HepG2 (cell line): ENCODE results near the gene GPR85. TPM values are rescaled to one million over a fixed set of nuclear protein-coding genes. Genes with fewer than 3 reads are reported as not detected.

ENCODE experiments used
- ATAC-seq: fragments of 200-7000 bp; cut with Tn5 transposase; 3 replicates; pipeline ENCODE4 v1.9.1; 2020; ENCODE audit warnings: mild to moderate bottlenecking, moderate library complexity
- BruUV-seq: library from RNA; stranded (reverse); fragments of 400-500 nt; replicated peaks from 2 replicates; lab custom pipeline; 2021; lab: Mats Ljungman, UMichigan
- CTCF ChIA-PET: fragments of 300-600 bp; formaldehyde crosslinking; extraction: SDS; loops from one replicate; lab custom pipeline; 2021; ENCODE audit warnings: low total read pairs, inconsistent platforms, low intra/inter-chr PET ratio; lab: Yijun Ruan, JAX
- POLR2A ChIA-PET: fragments of 350-600 bp; sonication (Branson Sonifier 250); formaldehyde crosslinking; loops from one replicate; lab custom pipeline; 2020; ENCODE audit warnings: antibody characterized with exemption, inconsistent platforms; lab: Yijun Ruan, JAX
- DNase-seq: peaks from one replicate; pipeline ENCODE4 v3.0.0-alpha.2; 2015; ENCODE audit warnings: low spot score
- FAIRE-seq: peaks from 3 replicates; lab custom pipeline; 2011; peaks lifted over from hg19 to GRCh38; lab: Jason Lieb, UNC
- H2AFZ ChIP-seq: one replicate; pipeline ENCODE4 v1.6.1; 2011; ENCODE audit warnings: low read length, inconsistent platforms
- H3K27ac ChIP-seq: fragments of 300-600 bp; 3 replicates; pipeline ENCODE4 v1.8.0; 2011; ENCODE audit warnings: mixed run types, mild to moderate bottlenecking, mixed read lengths, low read length, inconsistent platforms; ENCODE audit not compliant: insufficient read depth; ENCODE audit errors: extremely low read length
- H3K27me3 ChIP-seq, 2 experiments: fragments of 200-600 bp in 1 of 2; 2 replicates in 1 of 2; 3 replicates in 1 of 2; pipeline versions ENCODE4 v1.6.0 to v1.8.0; 2011; ENCODE audit warnings: low read length in 2 of 2, mild to moderate bottlenecking in 2 of 2, moderate library complexity in 2 of 2, inconsistent platforms in 1 of 2; ENCODE audit not compliant: insufficient read depth in 2 of 2, control insufficient read depth in 1 of 2
- H3K36me3 ChIP-seq, 2 experiments: fragments of 200-600 bp in 1 of 2; replicated peaks in 1 of 2; 2 replicates in 1 of 2; 3 replicates in 1 of 2; pipeline versions ENCODE4 v1.5.1 to v1.8.0; 2011; ENCODE audit warnings: low read length in 2 of 2, inconsistent platforms in 1 of 2; ENCODE audit not compliant: insufficient read depth in 2 of 2, control insufficient read depth in 1 of 2
- H3K4me1 ChIP-seq: 2 replicates; pipeline ENCODE4 v1.5.1; 2012; ENCODE audit warnings: low read length, inconsistent platforms; ENCODE audit not compliant: insufficient read depth
- H3K4me2 ChIP-seq: 2 replicates; pipeline ENCODE4 v1.6.0; 2011; ENCODE audit warnings: low read depth, low read length, inconsistent platforms
- H3K4me3 ChIP-seq, 3 experiments: fragments of 200-600 bp in 1 of 3; sonication (generic), shearing (Covaris generic) in 1 of 3; replicated peaks in 1 of 3; 2 replicates each; pipeline ENCODE4 v1.5.1; 2011 to 2016; ENCODE audit warnings: low read length in 3 of 3, inconsistent platforms in 2 of 3, low read depth in 2 of 3, mild to moderate bottlenecking in 2 of 3, control low read depth in 1 of 3, mixed read lengths in 1 of 3; ENCODE audit not compliant: insufficient read depth in 1 of 3
- H3K79me2 ChIP-seq: one replicate; pipeline ENCODE4 v1.6.1; 2011; ENCODE audit warnings: low read length, inconsistent platforms; ENCODE audit not compliant: insufficient read depth
- H3K9ac ChIP-seq: 2 replicates; pipeline ENCODE4 v1.6.0; 2011; ENCODE audit warnings: mild to moderate bottlenecking, low read depth, low read length, inconsistent platforms; ENCODE audit not compliant: insufficient read depth
- H3K9me3 ChIP-seq: 2 replicates; pipeline ENCODE4 v1.5.1; 2012; ENCODE audit warnings: mild to moderate bottlenecking, low read length
- H4K20me1 ChIP-seq: 2 replicates; pipeline ENCODE4 v1.6.0; 2011; ENCODE audit warnings: inconsistent platforms, mild to moderate bottlenecking, low read length, moderate library complexity; ENCODE audit not compliant: insufficient read depth
- CENPT ChIP-seq: sonication (generic); formaldehyde crosslinking; IDR thresholded peaks from 2 replicates; pipeline ENCODE4 v1.8.0; 2022; ENCODE audit warnings: low read depth, mild to moderate bottlenecking, moderate library complexity, missing genetic modification reagents
- IRX3 ChIP-seq: sonication (generic); formaldehyde crosslinking; IDR thresholded peaks from 2 replicates; pipeline ENCODE4 v1.8.1; 2023; ENCODE audit warnings: mild to moderate bottlenecking, low read depth, missing genetic modification reagents, borderline replicate concordance
- JDP2 ChIP-seq: sonication (generic); formaldehyde crosslinking; IDR thresholded peaks from 2 replicates; pipeline ENCODE4 v1.8.1; 2022; ENCODE audit warnings: missing genetic modification reagents, borderline replicate concordance
- MIER3 ChIP-seq: IDR thresholded peaks from 2 replicates; pipeline ENCODE4 v1.6.1; 2016; ENCODE audit warnings: missing compliant biosample characterization, borderline replicate concordance
- MYC ChIP-seq: sonication (generic); formaldehyde crosslinking; IDR thresholded peaks from 2 replicates; pipeline ENCODE4 v1.9.0; 2021; ENCODE audit warnings: missing genetic modification reagents, borderline replicate concordance
- NCOA2 ChIP-seq: sonication (generic); formaldehyde crosslinking; IDR thresholded peaks from 2 replicates; pipeline ENCODE4 v1.8.0; 2022; ENCODE audit warnings: inconsistent platforms
- NCOA5 ChIP-seq: sonication (generic); formaldehyde crosslinking; IDR thresholded peaks from 2 replicates; pipeline ENCODE4 v1.4.0; 2020; ENCODE audit warnings: missing genetic modification reagents
- NFKB2 ChIP-seq: sonication (generic); formaldehyde crosslinking; IDR thresholded peaks from 2 replicates; pipeline ENCODE4 v1.4.0; 2020; ENCODE audit warnings: missing genetic modification reagents, borderline replicate concordance
- NR2F6 ChIP-seq, 2 experiments: IDR thresholded peaks; 2 replicates each; pipeline ENCODE4 v1.6.1; 2016; ENCODE audit warnings: antibody characterized with exemption in 1 of 2, mild to moderate bottlenecking in 1 of 2
- PCBP1 ChIP-seq: fragments of 200-400 bp; formaldehyde crosslinking; IDR thresholded peaks from 2 replicates; pipeline ENCODE4 v1.6.1; 2017; ENCODE audit warnings: mild to moderate bottlenecking, low read depth, low read length, borderline replicate concordance
- PHF21A ChIP-seq: sonication (generic); formaldehyde crosslinking; IDR thresholded peaks from 2 replicates; pipeline ENCODE4 v1.5.0; 2020; ENCODE audit warnings: mild to moderate bottlenecking, missing genetic modification reagents
- RELA ChIP-seq: sonication (generic); formaldehyde crosslinking; IDR thresholded peaks from 2 replicates; pipeline ENCODE4 v1.4.0; 2020; ENCODE audit warnings: missing genetic modification reagents
- ZFX ChIP-seq: sonication (generic); formaldehyde crosslinking; IDR thresholded peaks from 2 replicates; pipeline ENCODE4 v1.4.0; 2020; ENCODE audit warnings: mild to moderate bottlenecking, low read depth, missing genetic modification reagents, moderate library complexity
- ZMYM3 ChIP-seq: sonication (generic); formaldehyde crosslinking; IDR thresholded peaks from 2 replicates; pipeline ENCODE4 v1.5.1; 2020; ENCODE audit warnings: mild to moderate bottlenecking, missing genetic modification reagents
- WGBS: methylation state at CpG from one replicate; pipeline ENCODE4 v1.1.6; 2017; ENCODE audit warnings: low lambda C conversion rate; 5-methylcytosine and 5-hydroxymethylcytosine counted together
- in situ Hi-C: cut with HindIII; loops from 2 replicates; pipeline ENCODE4 v1.10.0; 2017; ENCODE audit warnings: low pct_unique_long_range_greater_than_20kb; ENCODE audit not compliant: extremely low pct_ligation_motif_present
- intact Hi-C: fragments of 100-400 bp; cut with micrococcal nuclease; formaldehyde crosslinking; loops from one replicate; pipeline ENCODE4 v1.10.0; 2022; ENCODE audit not compliant: unreplicated experiment
- polyA plus RNA-seq, 8 experiments: library from polyadenylated mRNA; depleted of rRNA in 3 of 8; stranded (reverse) in 7 of 8; unstranded in 1 of 8; fragments of >200 nt; fragmentation: Illumina TruSeq in 4 of 8; extraction: Trizol in 4 of 8; gene quantifications; 2 replicates each; pipeline versions ENCODE4 v1.2.1 to v1.2.3, GENCODE V29; 2011 to 2016; ENCODE audit warnings: low read depth in 4 of 8, missing spikeins in 1 of 8, mixed read lengths in 1 of 8; ENCODE audit not compliant: insufficient read depth in 1 of 8
- total RNA-seq, 5 experiments: library from RNA; depleted of rRNA; stranded (reverse); fragments of >200 nt; fragmentation: Illumina TruSeq; extraction: Trizol; gene quantifications; 2 replicates each; pipeline ENCODE4 v1.2.3, GENCODE V29; 2016; ENCODE audit warnings: low read depth in 1 of 5
- TF ChIP-seq, protein P1 (sequence below): IDR thresholded peaks from 2 replicates; pipeline ENCODE4 v1.6.1; 2016
- TF ChIP-seq, protein P2 (sequence below): sonication (generic); formaldehyde crosslinking; IDR thresholded peaks from 2 replicates; pipeline ENCODE4 v1.4.0; 2020; ENCODE audit warnings: mild to moderate bottlenecking, low read depth, missing genetic modification reagents

GPR85 gene
- total and polyA plus RNA-seq, 2 of the 13 experiments (the other 11 are each of a cell fraction or from before 2014, with no cell fraction given) = not detected

- TF ChIP-seq NR2F6 (IDR thresholded peaks at IDR 0.05) = no peak
- TF ChIP-seq NR2F6 (CRISPR knock-in tag; IDR thresholded peaks at IDR 0.05) = no peak
- TF ChIP-seq, protein P1, sequence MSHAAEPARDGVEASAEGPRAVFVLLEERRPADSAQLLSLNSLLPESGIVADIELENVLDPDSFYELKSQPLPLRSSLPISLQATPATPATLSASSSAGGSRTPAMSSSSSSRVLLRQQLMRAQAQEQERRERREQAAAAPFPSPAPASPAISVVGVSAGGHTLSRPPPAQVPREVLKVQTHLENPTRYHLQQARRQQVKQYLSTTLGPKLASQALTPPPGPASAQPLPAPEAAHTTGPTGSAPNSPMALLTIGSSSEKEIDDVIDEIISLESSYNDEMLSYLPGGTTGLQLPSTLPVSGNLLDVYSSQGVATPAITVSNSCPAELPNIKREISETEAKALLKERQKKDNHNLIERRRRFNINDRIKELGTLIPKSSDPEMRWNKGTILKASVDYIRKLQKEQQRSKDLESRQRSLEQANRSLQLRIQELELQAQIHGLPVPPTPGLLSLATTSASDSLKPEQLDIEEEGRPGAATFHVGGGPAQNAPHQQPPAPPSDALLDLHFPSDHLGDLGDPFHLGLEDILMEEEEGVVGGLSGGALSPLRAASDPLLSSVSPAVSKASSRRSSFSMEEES = no peak
- no peak for TF ChIP-seq NFKB2 (CRISPR knock-in tag)
- no peak for TF ChIP-seq MYC (CRISPR knock-in tag)
- no peak for TF ChIP-seq NCOA2 (CRISPR knock-in tag)
- Histone ChIP-seq H3K4me2 (no peak overlapping the region), H3K9me3 (no peaks in the 10 kb centered on the region), H3K79me2 (no peaks in the 10 kb centered on the region), H3K27ac (no peak overlapping the region), H2AFZ (no peak overlapping the region), H3K4me3 (no peak overlapping the region), H3K27me3 (peaks cover 1 to 15% of the 10 kb centered on the region in 2 experiments; a peak in 4 of 5 replicates), H3K4me1 (no peaks in the 10 kb centered on the region), H3K9ac (no peak overlapping the region), H4K20me1 (no peaks in the 10 kb centered on the region), H3K36me3 (no peaks in the 10 kb centered on the region)
- BruUV-seq = no TSS peak
- POLR2A ChIA-PET = no interaction called here
- intact Hi-C loops = no loop called here
- ATAC-seq (no peak), DNase-seq (no peak), FAIRE-seq (no peak)
- in situ Hi-C loops = no loop called here
- CTCF ChIA-PET = no interaction called here
- WGBS = 11% methylated on average over 4 of the region's 4 CpGs
Measured at GRCh38 chr7:113084496-113085172, 2.0 kb downstream of the GPR85 start.

- no peaks in the 10 kb centered on the region for H4K20me1 ChIP-seq
- DNase-seq = no peak
- intact Hi-C loops = no loop called here
- no peaks in the 10 kb centered on the region for H3K9me3 ChIP-seq
- TF ChIP-seq PCBP1 (no peak), NCOA5 (no peak), MIER3 (CRISPR knock-in tag) (no peak), RELA (no peak), ZFX (CRISPR knock-in tag) (no peak), ZMYM3 (CRISPR knock-in tag) (no peak), PHF21A (no peak), JDP2 (CRISPR knock-in tag) (no peak), IRX3 (no peak), CENPT (CRISPR knock-in tag) (no peak)
- TF ChIP-seq, protein P2, sequence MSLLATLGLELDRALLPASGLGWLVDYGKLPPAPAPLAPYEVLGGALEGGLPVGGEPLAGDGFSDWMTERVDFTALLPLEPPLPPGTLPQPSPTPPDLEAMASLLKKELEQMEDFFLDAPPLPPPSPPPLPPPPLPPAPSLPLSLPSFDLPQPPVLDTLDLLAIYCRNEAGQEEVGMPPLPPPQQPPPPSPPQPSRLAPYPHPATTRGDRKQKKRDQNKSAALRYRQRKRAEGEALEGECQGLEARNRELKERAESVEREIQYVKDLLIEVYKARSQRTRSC (CRISPR knock-in tag) = no peak
- FAIRE-seq = no peak
- CTCF ChIA-PET = no interaction called here
- in situ Hi-C loops = no loop called here
- no peak overlapping the region for H3K4me2 ChIP-seq
- BruUV-seq = no TSS peak
- no peak for ATAC-seq
- POLR2A ChIA-PET = no interaction called here
- peaks cover 1 to 15% of the 10 kb centered on the region in 2 experiments; a peak in 4 of 5 replicates for H3K27me3 ChIP-seq
- H3K4me1 ChIP-seq = no peaks in the 10 kb centered on the region
- no peak overlapping the region for H3K4me3 ChIP-seq
- H2AFZ ChIP-seq = no peak overlapping the region
- H3K36me3 ChIP-seq = no peaks in the 10 kb centered on the region
- 7% methylated on average over 10 of the region's 10 CpGs for WGBS
- no peak overlapping the region for H3K9ac ChIP-seq
- H3K27ac ChIP-seq = no peak overlapping the region
- H3K79me2 ChIP-seq = no peaks in the 10 kb centered on the region
Measured at GRCh38 chr7:113083816-113084495, 2.7 kb downstream of the GPR85 start.
